Ureter (tissue), 1 donor: Measurements from ENCODE around the gene ENG. TPM values are rescaled to one million over a fixed set of nuclear protein-coding genes. Genes with fewer than 3 reads are reported as not detected.
A peak's percentile ranks its signal among the peaks of the same experiment; 100 is the strongest.
"Not testable (repeated sequence)": the region's sequence is repeated elsewhere in the genome, so short reads cannot be mapped to it uniquely, and the experiment has no call there.

Experiments used
- DNase-seq: peaks from one replicate; pipeline ENCODE4 v3.0.0-alpha.2; 2020; ENCODE audit warnings: low spot score
- total RNA-seq: library from RNA; stranded (reverse); gene quantifications from one replicate; pipeline ENCODE4 v1.2.4, GENCODE V29; 2023
- donor health status: DM: yes; HTN: yes; CAD: no.

ENG gene
- 83.6 TPM for total RNA-seq

DNA sequence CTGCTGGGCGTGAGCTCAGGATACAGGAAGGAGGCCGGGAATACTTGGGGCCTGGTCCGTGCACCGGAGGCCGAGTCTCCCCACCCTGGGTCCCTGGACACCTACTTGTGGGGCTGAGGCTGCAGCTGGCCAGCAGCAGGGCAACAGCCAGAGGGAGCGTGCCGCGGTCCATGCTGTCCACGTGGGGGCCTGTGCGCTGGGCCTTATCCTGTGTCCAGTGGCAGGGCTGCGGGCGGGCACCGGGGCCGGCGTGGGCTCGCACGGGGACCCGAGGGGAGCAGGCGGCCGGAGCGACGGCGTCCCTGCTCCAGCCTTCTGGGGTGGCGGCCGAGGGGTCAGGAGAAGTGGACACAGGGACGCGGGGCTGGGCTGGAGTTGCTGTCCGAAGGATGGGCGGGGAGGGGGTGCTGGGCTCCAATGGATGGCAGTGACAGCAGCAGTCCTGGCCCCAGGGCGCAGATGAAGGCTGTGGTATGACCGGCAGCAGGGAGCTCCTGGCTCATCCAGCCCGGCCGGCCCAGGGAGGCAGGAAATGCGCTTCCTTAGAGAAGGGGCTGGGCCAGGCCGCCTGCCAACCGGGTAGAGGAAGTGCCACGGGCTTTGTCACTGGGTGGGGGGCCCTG is at the start of gene ENG:
Gene ENG (minus strand): TSS at position 475 of the 623 bp plus-strand sequence. CDS start 303 bp downstream, at position 172.
- peak; percentile 87 for DNase-seq

DNA sequence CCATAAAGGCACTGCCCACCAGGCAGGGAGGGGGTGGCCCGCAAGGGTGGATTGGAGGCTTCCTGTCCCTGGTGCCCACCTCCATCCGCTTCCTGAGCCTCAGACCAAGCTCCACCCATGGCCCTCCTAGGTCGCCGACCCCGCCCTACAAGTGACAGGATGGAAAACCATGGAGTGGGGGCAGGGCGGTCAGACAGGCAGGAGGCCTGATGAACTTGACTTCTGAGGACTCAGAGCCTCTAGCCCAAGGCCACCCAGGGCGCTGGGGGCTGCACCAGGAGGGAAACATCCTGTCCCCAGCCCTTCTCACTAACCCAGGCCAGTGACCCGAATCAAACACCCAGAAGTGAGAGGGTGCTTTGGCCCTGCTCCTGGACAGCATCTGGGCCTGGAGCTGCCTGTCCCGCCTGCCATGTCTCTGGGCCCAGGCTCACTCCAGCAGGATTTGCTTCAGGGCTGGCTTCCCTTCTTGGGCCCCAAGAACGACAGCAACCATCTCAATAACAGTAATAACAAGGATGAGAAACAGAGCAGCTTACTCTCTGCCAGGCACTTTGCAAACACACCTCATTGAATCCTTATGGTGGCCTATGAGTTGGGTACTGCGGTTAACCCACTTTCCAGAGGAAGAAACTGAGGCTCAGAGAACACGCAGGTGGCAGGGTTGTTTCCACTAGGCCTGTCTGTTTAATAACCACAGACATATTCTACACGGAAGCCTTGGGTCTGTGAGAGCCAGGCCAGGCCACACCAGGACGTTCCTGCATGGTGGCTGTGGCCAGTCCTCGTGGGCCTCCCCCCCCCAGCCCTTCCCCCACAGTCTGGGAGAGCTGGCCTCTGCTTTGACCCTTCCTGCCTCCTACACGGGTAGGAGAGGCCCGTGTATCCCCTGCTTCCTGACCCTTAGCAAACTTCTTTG is 49.4 kb upstream of the ENG start:
- DNase-seq = peak; percentile 83

DNA sequence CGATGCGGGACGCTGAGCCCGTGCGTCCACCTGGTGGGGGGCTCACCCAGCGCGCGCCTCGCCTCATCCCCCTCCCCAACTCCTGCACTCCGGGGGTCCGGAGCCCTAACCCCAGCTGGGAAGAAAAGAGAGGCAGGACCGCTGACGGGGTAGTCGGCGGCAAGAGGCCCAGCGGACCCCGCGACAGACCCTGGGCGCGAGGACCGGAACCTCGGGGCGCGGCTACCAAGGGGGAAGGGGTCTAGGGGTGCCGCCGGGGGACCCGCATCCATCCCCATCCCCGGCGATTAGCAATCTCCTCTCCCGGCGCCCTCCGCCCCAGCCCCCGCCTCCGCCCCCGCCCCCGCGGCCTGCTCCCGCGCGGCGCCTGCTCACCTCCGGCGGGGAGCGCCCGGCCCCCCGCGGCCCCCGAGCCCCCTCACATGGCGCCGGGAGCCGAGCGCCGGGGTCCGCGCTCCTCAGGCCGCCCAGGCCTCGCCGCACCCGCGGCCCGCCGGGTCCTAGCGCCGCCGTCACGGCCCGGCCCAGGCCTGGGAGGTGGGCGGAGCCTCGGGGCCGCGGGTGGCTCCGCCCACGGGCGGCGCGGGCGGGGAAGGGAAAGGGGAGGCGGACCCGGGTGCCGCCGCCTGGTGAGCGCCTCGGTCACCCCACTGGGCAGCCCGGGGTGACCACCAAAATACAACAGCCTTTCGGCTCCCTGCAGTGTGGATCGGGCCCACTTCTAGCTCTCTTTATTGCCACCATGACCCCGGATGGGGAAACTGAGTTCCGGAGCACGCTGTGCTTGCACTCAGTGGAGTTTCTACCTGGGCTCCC is 44.9 kb upstream of the ENG start, which contains the start of gene ST6GALNAC6:
Gene ST6GALNAC6 (minus strand): TSS at position 476 of the 816 bp plus-strand sequence. CDS start 1,622 bp downstream, outside the sequence.
- no peak for DNase-seq

DNA sequence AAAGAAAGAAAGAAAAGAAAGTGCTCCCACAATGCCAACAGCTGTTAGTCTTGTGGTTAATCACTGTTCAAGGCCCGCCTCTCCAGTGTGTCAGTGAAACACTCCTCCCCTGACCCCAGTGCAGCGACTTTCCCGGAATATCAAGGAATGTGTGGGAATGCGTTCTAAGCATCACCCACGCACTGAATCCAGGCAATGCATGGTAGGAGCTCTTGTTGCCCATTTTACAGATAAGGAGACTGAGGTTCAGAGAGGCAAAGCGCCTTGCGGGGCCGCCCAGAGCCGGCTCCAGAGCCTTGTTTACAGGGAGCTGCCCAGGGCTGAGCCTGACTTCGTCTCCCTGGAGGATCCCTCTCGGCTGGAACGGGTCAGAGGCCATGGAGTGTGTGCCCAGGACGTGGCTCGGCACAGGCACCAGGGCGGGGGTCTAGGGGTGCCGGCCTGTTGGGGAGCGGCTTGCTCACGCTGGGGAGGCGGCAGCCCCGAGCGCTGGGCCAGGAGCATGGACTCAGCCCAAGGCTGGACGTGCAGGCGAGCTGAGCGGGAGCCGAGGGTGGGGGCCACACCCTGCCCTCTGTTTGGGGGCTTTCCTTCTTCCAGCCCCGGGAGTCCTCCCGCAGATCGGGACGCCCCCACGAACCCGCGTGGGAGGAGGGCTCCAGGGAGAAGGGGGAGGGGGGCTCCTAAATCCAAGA is 44.1 kb upstream of the ENG start:
- DNase-seq = no peak

GRCh38 chr9:127897193-127897692 is 42.8 kb upstream of the ENG start:
- peak; percentile 85 for DNase-seq

DNA sequence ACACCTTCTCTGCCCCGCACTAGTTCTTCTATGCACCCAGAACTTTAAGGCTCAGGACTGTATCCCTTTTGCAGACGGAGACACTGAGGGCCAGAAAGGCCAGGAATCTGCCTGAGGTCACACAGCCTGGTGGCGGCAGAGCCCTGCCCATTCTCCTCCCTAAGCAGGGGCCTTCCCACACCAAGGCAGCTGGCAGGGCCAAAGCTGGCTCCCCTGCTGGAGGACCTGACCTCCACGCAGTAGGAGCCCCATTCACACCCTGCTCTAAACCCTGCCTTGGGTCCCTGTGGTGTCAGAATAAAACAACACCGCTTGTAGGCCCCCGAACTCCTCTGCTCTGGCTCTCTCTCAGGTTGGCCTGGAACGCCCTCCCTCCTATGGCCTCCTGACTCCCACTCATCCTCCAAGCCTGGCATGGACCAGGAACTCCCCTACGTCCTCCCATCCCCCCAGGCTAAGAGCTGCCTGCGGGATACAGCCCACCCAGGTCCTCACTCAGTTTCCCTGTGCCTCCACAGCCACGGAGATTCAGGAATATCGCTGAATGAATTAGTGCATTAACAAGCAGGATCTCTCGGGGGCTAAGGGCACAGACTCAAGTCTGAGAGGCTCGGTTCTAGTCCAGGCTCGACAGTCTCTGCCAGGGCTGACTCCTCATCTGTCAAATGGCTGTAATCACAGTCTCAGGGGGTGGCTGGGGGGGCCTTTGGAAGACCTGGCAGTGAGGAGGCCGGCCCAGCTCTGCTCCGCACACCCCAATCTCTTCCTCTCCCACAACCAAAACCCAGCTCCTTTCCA is 42.1 kb upstream of the ENG start:
- no peak for DNase-seq

GRCh38 chr9:127895811-127896210 is 41.4 kb upstream of the ENG start:
- no peak for DNase-seq

- DNase-seq = no peak
Measured at GRCh38 chr9:127893392-127893791, 38.9 kb upstream of the ENG start.

GRCh38 chr9:127892831-127893230 is 38.4 kb upstream of the ENG start:
- no peak for DNase-seq

DNA sequence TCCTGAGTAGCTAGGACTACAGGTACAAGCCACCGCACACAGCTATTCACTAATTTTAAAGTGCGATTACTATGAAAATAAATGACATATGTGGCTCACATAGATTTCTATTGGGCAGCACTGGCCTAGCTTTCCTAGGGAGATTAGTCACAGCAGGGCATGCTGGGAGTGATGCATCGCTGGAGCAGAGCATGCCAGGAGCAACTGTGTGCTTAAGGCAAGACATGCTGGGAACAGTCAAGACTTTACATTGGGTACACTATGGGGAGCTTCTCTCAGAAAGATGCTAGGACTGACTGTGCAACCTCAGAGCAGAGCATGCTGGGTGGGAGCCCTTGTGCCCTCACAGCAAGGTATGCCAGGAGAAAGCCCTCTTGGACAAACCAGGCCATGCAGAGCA is 35.6 kb upstream of the ENG start:
- no peak for DNase-seq

GRCh38 chr9:127887792-127888191 is 33.3 kb upstream of the ENG start:
- DNase-seq = no peak

GRCh38 chr9:127886401-127886972 is 32.0 kb upstream of the ENG start:
- DNase-seq = no peak

GRCh38 chr9:127885508-127886281 is 31.2 kb upstream of the ENG start:
- DNase-seq = no peak

DNA sequence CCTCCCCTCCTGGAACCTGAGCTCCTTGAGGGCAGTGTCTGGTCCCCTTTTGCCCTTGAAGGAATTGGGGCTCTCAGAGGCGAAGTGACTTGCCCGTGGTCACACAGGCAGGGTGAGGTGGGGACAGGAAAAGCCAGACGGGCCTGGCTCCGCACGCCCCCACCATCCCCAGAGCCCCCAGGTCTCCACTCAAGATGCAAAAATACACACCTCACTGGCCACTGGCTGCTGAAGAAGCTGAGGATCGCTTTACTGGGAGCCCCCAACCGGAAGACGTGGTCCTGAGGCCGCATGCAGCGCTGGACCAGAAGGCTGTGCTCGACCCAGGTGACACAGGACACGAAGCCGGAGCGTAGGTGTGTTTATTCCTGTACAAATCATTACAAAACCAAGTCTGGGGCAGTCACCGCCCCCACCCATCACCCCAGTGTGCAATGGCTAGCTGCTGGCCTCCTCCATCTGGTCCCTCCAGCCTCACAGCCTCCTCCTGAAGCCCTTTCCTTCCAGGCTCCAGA is 30.6 kb upstream of the ENG start:
- DNase-seq = no peak

- no peak for DNase-seq
Measured at GRCh38 chr9:127884427-127884911, 30.0 kb upstream of the ENG start.

GRCh38 chr9:127883959-127884358 is 29.5 kb upstream of the ENG start:
- DNase-seq = no peak

DNA sequence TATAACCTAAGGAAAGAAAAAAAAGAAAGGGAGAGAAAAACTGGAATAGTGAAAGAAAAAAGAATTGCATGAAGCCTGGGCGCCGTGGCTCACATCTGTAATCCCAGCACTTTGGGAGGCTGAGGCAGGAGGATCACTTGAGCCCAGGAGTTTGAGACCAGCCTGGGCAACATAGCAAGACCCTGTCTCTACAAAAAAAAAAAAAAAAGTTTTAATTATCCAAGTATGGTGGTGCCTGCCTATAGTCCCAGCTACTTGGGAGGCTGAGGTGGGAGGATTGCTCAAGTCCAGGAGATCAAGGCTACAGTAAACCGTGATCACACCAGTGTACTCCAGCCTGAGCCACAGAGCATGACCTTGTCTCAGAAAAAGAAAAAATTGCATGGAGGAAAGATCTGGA is 27.3 kb upstream of the ENG start:
- DNase-seq = not testable (repeated sequence)

GRCh38 chr9:127880143-127880542 is 25.7 kb upstream of the ENG start:
- no peak for DNase-seq
